HG02938 (cell line): Measurements from ENCODE around the gene FASLG.
"Not testable (repeated sequence)": the region's sequence is repeated elsewhere in the genome, so short reads cannot be mapped to it uniquely, and the experiment has no call there.

Source experiments
- ATAC-seq: cut with Tn5 transposase; IDR thresholded peaks from one replicate; pipeline ENCODE4 v1.9.1; 2021; ENCODE audit warnings: mild to moderate bottlenecking, moderate library complexity; ENCODE audit not compliant: unreplicated experiment

Gene FASLG, protein sequence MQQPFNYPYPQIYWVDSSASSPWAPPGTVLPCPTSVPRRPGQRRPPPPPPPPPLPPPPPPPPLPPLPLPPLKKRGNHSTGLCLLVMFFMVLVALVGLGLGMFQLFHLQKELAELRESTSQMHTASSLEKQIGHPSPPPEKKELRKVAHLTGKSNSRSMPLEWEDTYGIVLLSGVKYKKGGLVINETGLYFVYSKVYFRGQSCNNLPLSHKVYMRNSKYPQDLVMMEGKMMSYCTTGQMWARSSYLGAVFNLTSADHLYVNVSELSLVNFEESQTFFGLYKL

DNA sequence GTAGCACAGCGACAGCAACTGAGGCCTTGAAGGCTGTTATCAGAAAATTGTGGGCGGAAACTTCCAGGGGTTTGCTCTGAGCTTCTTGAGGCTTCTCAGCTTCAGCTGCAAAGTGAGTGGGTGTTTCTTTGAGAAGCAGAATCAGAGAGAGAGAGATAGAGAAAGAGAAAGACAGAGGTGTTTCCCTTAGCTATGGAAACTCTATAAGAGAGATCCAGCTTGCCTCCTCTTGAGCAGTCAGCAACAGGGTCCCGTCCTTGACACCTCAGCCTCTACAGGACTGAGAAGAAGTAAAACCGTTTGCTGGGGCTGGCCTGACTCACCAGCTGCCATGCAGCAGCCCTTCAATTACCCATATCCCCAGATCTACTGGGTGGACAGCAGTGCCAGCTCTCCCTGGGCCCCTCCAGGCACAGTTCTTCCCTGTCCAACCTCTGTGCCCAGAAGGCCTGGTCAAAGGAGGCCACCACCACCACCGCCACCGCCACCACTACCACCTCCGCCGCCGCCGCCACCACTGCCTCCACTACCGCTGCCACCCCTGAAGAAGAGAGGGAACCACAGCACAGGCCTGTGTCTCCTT, at the start of gene FASLG:
FASLG (plus strand) TSS at position 233 of the 583 bp plus-strand sequence; CDS start at position 332, 99 bp downstream.
- ATAC-seq = no peak

DNA sequence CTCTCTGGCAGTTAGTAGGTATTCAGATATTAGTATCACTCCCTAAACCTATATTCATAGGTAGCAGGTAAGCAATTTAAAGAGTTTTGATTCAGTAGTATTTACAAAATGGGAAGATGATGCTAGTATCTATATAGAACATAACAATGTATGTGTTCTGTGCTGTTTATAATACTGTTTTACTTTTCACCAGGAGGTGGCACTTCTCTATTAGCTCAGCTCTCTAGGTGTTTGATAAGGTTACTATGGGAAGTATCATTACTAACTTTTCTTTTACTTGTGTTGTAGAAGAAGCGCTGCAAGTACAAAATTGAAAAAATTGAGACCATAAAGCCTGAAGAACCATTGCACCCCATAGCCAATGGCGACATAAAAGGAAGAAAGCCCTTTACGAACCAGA, 49.4 kb upstream of the FASLG start:
- no peak for ATAC-seq

DNA sequence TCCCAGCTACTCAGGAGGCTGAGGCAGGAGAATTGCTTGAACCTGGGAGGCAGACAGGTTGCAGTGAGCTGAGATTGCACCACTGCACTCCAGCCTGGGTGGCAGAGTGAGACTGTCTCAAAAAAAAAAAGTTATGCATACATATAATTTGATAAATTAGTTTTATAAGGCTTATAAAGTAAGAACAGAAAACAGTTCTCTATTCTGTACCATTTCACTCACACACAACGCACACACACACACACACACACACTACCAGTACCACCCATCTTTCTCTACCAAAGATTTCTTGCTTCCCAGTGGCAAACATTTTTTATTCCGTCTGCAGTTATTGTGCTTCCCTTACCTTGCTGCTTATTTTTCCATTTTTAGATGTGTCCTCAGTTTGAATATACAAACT, 46.4 kb upstream of the FASLG start:
- no peak for ATAC-seq

GRCh38 chr1:172613294-172613693, 45.6 kb upstream of the FASLG start:
- no peak for ATAC-seq

DNA sequence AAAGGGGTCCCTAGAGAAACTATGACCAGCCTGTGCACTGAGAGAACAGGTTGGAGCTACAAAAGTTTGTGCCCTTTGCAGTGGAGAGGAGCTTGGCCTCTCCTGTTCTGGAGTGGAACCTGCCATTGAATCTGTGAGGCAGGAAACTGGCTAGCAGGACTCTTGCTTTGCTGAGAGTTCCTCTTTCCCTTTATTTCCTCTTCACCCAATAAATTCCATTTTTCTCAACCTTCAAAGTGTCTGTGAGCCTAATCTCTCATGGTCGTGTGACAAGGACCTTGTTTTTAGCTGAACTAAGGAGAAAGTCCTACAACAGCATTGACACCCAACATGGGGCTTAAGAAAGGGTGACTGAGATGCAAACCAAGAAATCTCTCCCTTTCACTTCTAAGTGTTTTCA, 42.7 kb upstream of the FASLG start:
- no peak for ATAC-seq

DNA sequence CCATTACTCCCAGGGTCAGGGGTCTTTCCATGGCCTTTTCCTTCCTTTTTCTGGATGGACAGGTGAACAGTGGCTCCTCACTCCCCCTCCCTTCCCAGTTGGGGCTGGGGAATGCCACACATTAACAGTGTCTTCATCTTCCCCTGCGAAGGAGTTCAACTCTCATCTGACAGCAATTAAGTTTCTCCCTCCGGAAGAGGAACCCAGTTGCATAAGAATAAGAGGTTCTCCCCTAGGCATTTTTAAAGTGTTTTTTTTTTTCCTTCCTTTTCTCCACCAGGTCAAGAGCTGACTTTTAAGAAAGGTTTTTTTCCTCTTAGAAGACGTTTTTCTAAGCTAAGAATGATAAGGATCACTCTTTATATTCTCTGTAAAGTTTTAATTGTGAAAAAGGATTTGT, 42.3 kb upstream of the FASLG start:
- ATAC-seq = no peak

DNA sequence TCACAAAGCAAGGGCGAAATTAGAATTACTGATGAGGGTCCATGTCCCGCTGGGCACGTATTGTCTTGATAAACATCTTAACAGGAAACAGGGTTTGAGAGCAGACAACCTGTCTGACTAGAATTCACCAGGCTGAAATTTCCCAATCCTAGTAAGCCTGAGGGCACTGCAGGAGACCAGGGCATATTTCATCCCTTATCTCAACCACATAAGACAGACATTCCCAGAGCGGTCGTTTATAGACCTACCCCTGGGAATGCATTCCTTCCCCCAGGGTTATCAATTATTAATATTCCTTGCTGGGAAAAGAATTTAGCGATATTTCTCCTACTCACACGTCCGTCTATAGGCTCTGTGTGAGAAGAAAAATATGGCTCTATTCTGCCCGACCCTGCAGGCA, 38.3 kb upstream of the FASLG start:
- ATAC-seq = not testable (repeated sequence)

DNA sequence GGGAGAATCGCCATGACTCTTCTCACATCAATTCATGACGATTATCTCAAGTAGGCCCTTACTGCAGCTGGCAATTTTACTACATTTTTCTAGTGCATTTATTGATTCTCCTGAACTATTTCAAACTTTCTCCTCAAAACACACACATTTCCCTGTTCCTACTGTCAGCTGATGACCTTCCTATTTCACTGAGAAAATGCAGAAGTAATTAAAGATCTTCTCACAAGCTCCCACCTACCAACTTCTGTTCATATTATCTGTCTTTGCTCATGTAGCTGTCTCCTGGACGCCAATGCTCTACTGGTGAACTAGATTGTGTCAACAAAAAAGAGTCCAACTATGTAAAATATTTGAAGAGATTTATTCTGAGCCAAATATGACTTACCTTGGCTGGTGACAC, 36.4 kb upstream of the FASLG start:
- ATAC-seq = no peak

GRCh38 chr1:172623748-172624147, 35.2 kb upstream of the FASLG start:
- no peak for ATAC-seq

GRCh38 chr1:172626845-172627244, 32.1 kb upstream of the FASLG start:
- ATAC-seq = no peak

GRCh38 chr1:172627702-172628101, 31.2 kb upstream of the FASLG start:
- ATAC-seq = no peak

GRCh38 chr1:172628401-172628800, 30.5 kb upstream of the FASLG start:
- no peak for ATAC-seq

DNA sequence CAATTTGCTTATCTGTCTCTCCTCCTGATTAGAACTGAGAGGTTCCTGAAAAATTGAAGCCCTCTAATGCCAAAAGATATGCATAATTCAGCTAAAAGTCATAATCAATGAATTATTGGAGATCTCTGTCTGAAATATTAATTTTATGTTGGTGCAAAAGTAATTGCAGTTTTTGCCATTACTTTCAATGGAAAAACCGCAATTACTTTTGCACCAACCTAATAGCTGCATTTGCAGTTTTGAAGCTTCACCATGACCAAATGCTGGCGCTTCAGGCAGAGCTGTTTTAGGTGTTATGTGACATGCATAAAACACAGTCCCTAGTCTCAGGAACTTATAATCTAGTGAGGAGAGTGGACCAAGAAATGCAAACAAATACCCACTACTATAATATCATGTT, 29.7 kb upstream of the FASLG start:
- no peak for ATAC-seq

- no peak for ATAC-seq
These were observed 29.3 kb upstream of the FASLG start for GRCh38 chr1:172629638-172630037.

- ATAC-seq = no peak
These were observed 28.7 kb upstream of the FASLG start for GRCh38 chr1:172630056-172630818.

- no peak for ATAC-seq
These were observed 28.0 kb upstream of the FASLG start for GRCh38 chr1:172630868-172631267.

GRCh38 chr1:172637522-172637921, 21.4 kb upstream of the FASLG start:
- ATAC-seq = no peak

GRCh38 chr1:172638249-172638648, 20.7 kb upstream of the FASLG start:
- no peak for ATAC-seq

- peak; percentile 76 for ATAC-seq
These were observed 19.7 kb upstream of the FASLG start for GRCh38 chr1:172638885-172639831.

DNA sequence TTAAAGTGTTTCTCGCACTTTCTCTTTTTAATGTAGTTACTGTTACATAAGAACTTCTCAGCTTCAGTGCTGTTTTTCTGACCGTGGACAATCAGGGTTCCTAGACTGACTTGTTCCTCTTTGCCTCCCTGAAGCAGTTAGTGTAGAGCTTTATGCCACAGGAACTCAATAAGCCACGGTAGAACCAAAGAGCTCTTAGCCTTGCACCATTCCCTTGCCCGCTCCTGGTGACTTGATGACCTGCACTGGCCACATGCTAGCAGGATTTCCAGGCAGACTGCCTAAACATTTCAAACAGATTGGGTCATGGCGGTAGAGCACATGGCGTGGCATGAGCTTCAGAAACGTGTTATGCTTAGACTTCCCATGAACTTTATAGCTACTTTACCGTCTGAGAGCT, 18.8 kb upstream of the FASLG start:
- no peak for ATAC-seq

DNA sequence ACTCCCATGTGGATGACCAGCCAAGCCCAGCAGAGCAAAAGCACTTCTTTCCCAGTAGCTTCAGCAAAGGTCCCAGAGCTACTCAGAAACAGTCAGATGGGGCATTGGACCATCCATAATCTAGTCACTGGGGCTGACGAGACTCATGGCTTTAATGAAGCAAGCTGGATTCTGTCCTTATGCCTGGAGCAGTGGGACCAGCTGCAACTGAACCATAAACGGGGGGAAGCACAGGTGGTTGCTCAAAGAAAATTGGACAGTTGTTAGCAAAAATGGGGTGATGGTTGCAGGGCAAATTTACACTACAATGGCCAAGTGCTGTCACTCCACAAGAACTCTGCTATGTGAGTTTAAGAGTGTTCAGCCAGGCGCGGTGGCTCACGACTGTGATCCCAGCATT, 17.4 kb upstream of the FASLG start:
- no peak for ATAC-seq
